HepG2 (cell line): Measurements from ENCODE around the gene MINDY3. TPM values are rescaled to one million over a fixed set of nuclear protein-coding genes. Genes with fewer than 3 reads are reported as not detected.

Experiments
- AGO1 ChIP-seq: fragments of 200-400 bp; formaldehyde crosslinking; IDR thresholded peaks from 2 replicates; pipeline ENCODE4 v1.6.1; 2017; ENCODE audit warnings: mild to moderate bottlenecking, low read depth, low read length, moderate library complexity; ENCODE audit not compliant: poor library complexity, severe bottlenecking
- KDM5A ChIP-seq: fragments of 200-600 bp; sonication (generic); IDR thresholded peaks from 2 replicates; pipeline ENCODE4 v1.7.0; 2018; ENCODE audit warnings: antibody characterized with exemption, mild to moderate bottlenecking, low read length, borderline replicate concordance
- KDM5B ChIP-seq: sonication (generic); formaldehyde crosslinking; IDR thresholded peaks from 2 replicates; pipeline ENCODE4 v1.4.0; 2020; ENCODE audit warnings: missing genetic modification reagents, mild to moderate bottlenecking, borderline replicate concordance
- NFIC ChIP-seq: IDR thresholded peaks from 2 replicates; pipeline ENCODE4 v1.6.1; 2012; ENCODE audit warnings: mild to moderate bottlenecking, low read length, inconsistent platforms
- NFKB2 ChIP-seq: sonication (generic); formaldehyde crosslinking; IDR thresholded peaks from 2 replicates; pipeline ENCODE4 v1.4.0; 2020; ENCODE audit warnings: missing genetic modification reagents, borderline replicate concordance
- PPARG ChIP-seq: conservative IDR thresholded peaks from 2 replicates; pipeline ENCODE4 v1.6.1; 2016; ENCODE audit warnings: missing biosample characterization, missing genetic modification reagents
- RARG ChIP-seq: sonication (generic); formaldehyde crosslinking; IDR thresholded peaks from 2 replicates; pipeline ENCODE4 v1.4.0; 2020; ENCODE audit warnings: low read depth, mild to moderate bottlenecking, missing genetic modification reagents
- SOX5 ChIP-seq: IDR thresholded peaks from 2 replicates; pipeline ENCODE4 v1.6.1; 2016; ENCODE audit warnings: borderline replicate concordance
- SP2 ChIP-seq: sonication (generic); formaldehyde crosslinking; IDR thresholded peaks from 2 replicates; pipeline ENCODE4 v1.5.1; 2020; ENCODE audit warnings: mild to moderate bottlenecking, missing genetic modification reagents
- TCF12 ChIP-seq, 2 experiments: fragments of 450-650 bp in 1 of 2; sonication (generic) in 1 of 2; formaldehyde crosslinking in 1 of 2; IDR thresholded peaks; 2 replicates each; pipeline versions ENCODE4 v1.6.1 to v1.8.0; 2017 to 2022; ENCODE audit warnings: antibody characterized with exemption in 1 of 2, mild to moderate bottlenecking in 1 of 2, missing genetic modification reagents in 1 of 2, moderate library complexity in 1 of 2
- ZNF136 ChIP-seq: sonication (generic); formaldehyde crosslinking; IDR thresholded peaks from 2 replicates; pipeline ENCODE4 v1.8.1; 2022; ENCODE audit warnings: low read depth, mild to moderate bottlenecking, moderate library complexity, missing genetic modification reagents
- ZNF230 ChIP-seq: sonication (generic); formaldehyde crosslinking; IDR thresholded peaks from 2 replicates; pipeline ENCODE4 v1.4.0; 2020; ENCODE audit warnings: mild to moderate bottlenecking, missing genetic modification reagents
- ZNF296 ChIP-seq: sonication (generic); formaldehyde crosslinking; conservative IDR thresholded peaks from 2 replicates; pipeline ENCODE4 v1.5.0; 2020; ENCODE audit warnings: mild to moderate bottlenecking, missing genetic modification reagents
- ZNF354B ChIP-seq: sonication (generic); formaldehyde crosslinking; IDR thresholded peaks from 2 replicates; pipeline ENCODE4 v1.8.0; 2022; ENCODE audit warnings: mild to moderate bottlenecking, missing genetic modification reagents
- ZNF572 ChIP-seq: sonication (generic); formaldehyde crosslinking; IDR thresholded peaks from 2 replicates; pipeline ENCODE4 v1.5.1; 2020; ENCODE audit warnings: mild to moderate bottlenecking, missing genetic modification reagents
- ZNF589 ChIP-seq: sonication (generic); formaldehyde crosslinking; conservative IDR thresholded peaks from 2 replicates; pipeline ENCODE4 v1.8.0; 2022; ENCODE audit warnings: mild to moderate bottlenecking, moderate library complexity, missing genetic modification reagents
- ZNF616 ChIP-seq: sonication (generic); formaldehyde crosslinking; IDR thresholded peaks from 2 replicates; pipeline ENCODE4 v1.5.0; 2020; ENCODE audit warnings: low read depth, mild to moderate bottlenecking, missing genetic modification reagents
- ZSCAN20 ChIP-seq: sonication (generic); formaldehyde crosslinking; IDR thresholded peaks from 2 replicates; pipeline ENCODE4 v1.4.0; 2020; ENCODE audit warnings: missing genetic modification reagents, mild to moderate bottlenecking, borderline replicate concordance
- polyA plus RNA-seq, 8 experiments: library from polyadenylated mRNA; depleted of rRNA in 3 of 8; stranded (reverse) in 7 of 8; unstranded in 1 of 8; fragments of >200 nt; fragmentation: Illumina TruSeq in 4 of 8; extraction: Trizol in 4 of 8; gene quantifications; 2 replicates each; pipeline versions ENCODE4 v1.2.1 to v1.2.3, GENCODE V29; 2011 to 2016; ENCODE audit warnings: low read depth in 4 of 8, missing spikeins in 1 of 8, mixed read lengths in 1 of 8; ENCODE audit not compliant: insufficient read depth in 1 of 8
- total RNA-seq, 5 experiments: library from RNA; depleted of rRNA; stranded (reverse); fragments of >200 nt; fragmentation: Illumina TruSeq; extraction: Trizol; gene quantifications; 2 replicates each; pipeline ENCODE4 v1.2.3, GENCODE V29; 2016; ENCODE audit warnings: low read depth in 1 of 5
- TF ChIP-seq, protein P1 (sequence below): sonication (generic); formaldehyde crosslinking; IDR thresholded peaks from 2 replicates; pipeline ENCODE4 v1.4.0; 2020; ENCODE audit warnings: missing genetic modification reagents
- TF ChIP-seq, protein P2 (sequence below): sonication (generic); formaldehyde crosslinking; IDR thresholded peaks from 2 replicates; pipeline ENCODE4 v1.4.0; 2020; ENCODE audit warnings: mild to moderate bottlenecking, missing genetic modification reagents
- TF ChIP-seq, protein P3 (sequence below): sonication (generic); formaldehyde crosslinking; IDR thresholded peaks from 2 replicates; pipeline ENCODE4 v1.8.0; 2022; ENCODE audit warnings: missing genetic modification reagents, mild to moderate bottlenecking, moderate library complexity, borderline replicate concordance
- TF ChIP-seq, protein P4 (sequence below): sonication (generic); formaldehyde crosslinking; IDR thresholded peaks from 2 replicates; pipeline ENCODE4 v1.4.0; 2020; ENCODE audit warnings: missing genetic modification reagents, mild to moderate bottlenecking, borderline replicate concordance

The MINDY3 gene
- total and polyA plus RNA-seq, 2 of the 13 experiments (the other 11 are each of a cell fraction or from before 2014, with no cell fraction given) = 6.4 to 17.5 TPM

DNA sequence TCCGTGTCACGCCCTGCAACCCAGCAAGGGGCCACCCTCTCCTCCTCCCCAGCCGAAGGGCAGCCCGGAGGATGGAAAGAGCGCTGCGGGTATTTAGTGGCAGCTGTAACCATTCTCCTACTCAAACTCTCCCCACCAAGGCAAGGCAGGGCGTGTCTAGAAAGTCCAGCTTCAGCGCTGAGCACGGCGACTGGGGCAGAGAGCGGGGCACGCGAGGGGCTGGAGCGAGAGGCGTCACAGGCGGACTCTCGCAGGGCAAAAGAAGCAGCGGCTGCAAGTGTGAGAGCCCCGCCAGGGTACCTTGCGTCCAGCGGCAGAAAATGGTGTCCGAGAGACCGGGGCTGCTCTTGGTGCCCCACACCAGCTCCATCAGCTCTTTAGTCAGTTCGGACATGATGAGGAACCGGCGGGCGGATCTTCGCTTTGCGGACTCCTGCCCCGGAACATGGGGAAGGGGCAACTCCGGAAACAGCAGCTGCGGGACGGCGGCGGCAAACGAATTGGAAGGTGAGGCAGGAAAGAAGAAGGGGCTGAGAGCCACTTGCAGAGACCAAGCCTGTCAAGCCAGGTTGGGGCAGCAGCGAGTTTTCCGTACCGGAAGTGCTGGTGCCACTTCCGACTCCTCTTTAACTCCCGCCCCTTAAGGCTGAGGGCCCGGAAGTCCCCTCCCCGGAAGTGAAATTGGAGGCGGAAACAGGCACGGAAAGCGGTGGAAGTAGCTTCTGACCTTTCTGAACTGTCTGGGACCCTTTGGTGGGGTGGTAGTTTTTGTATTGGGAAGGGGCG is at the start of gene MINDY3 (continued):
- TF ChIP-seq, protein P1, sequence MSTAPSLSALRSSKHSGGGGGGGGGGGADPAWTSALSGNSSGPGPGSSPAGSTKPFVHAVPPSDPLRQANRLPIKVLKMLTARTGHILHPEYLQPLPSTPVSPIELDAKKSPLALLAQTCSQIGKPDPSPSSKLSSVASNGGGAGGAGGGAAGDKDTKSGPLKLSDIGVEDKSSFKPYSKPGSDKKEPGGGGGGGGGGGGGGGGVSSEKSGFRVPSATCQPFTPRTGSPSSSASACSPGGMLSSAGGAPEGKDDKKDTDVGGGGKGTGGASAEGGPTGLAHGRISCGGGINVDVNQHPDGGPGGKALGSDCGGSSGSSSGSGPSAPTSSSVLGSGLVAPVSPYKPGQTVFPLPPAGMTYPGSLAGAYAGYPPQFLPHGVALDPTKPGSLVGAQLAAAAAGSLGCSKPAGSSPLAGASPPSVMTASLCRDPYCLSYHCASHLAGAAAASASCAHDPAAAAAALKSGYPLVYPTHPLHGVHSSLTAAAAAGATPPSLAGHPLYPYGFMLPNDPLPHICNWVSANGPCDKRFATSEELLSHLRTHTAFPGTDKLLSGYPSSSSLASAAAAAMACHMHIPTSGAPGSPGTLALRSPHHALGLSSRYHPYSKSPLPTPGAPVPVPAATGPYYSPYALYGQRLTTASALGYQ (CRISPR knock-in tag) = no peak
- TF ChIP-seq PPARG (no peak; the same call in 1 of the 2 replicates), ZNF589 (no peak), NFKB2 (CRISPR knock-in tag) (peak; percentile 78; the same call in 1 of the 2 replicates), SP2 (CRISPR knock-in tag) (peak; percentile 85), KDM5B (CRISPR knock-in tag) (peak; percentile 49), ZNF136 (CRISPR knock-in tag) (no peak), ZNF296 (CRISPR knock-in tag) (0 out of 2 replicates have a peak, but pooled peaks have one; percentile 62), AGO1 (peak; percentile 50), NFIC (no peak), ZNF354B (CRISPR knock-in tag) (no peak), ZNF230 (CRISPR knock-in tag) (no peak), RARG (CRISPR knock-in tag) (no peak), ZNF572 (no peak), SOX5 (CRISPR knock-in tag) (no peak), ZSCAN20 (CRISPR knock-in tag) (no peak), KDM5A (peak; percentile 79), TCF12 (IDR thresholded peaks at IDR 0.05) (no peak), TCF12 (CRISPR knock-in tag; IDR thresholded peaks at IDR 0.05) (0 out of 2 replicates have a peak, but pooled peaks have one; percentile 27), ZNF616 (CRISPR knock-in tag) (no peak)
- TF ChIP-seq, protein P2, sequence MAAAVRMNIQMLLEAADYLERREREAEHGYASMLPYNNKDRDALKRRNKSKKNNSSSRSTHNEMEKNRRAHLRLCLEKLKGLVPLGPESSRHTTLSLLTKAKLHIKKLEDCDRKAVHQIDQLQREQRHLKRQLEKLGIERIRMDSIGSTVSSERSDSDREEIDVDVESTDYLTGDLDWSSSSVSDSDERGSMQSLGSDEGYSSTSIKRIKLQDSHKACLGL = peak; percentile 32; the same call in 1 of the 2 replicates
- TF ChIP-seq, protein P3, sequence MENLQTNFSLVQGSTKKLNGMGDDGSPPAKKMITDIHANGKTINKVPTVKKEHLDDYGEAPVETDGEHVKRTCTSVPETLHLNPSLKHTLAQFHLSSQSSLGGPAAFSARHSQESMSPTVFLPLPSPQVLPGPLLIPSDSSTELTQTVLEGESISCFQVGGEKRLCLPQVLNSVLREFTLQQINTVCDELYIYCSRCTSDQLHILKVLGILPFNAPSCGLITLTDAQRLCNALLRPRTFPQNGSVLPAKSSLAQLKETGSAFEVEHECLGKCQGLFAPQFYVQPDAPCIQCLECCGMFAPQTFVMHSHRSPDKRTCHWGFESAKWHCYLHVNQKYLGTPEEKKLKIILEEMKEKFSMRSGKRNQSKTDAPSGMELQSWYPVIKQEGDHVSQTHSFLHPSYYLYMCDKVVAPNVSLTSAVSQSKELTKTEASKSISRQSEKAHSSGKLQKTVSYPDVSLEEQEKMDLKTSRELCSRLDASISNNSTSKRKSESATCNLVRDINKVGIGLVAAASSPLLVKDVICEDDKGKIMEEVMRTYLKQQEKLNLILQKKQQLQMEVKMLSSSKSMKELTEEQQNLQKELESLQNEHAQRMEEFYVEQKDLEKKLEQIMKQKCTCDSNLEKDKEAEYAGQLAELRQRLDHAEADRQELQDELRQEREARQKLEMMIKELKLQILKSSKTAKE (CRISPR knock-in tag) = no peak
- TF ChIP-seq, protein P4, sequence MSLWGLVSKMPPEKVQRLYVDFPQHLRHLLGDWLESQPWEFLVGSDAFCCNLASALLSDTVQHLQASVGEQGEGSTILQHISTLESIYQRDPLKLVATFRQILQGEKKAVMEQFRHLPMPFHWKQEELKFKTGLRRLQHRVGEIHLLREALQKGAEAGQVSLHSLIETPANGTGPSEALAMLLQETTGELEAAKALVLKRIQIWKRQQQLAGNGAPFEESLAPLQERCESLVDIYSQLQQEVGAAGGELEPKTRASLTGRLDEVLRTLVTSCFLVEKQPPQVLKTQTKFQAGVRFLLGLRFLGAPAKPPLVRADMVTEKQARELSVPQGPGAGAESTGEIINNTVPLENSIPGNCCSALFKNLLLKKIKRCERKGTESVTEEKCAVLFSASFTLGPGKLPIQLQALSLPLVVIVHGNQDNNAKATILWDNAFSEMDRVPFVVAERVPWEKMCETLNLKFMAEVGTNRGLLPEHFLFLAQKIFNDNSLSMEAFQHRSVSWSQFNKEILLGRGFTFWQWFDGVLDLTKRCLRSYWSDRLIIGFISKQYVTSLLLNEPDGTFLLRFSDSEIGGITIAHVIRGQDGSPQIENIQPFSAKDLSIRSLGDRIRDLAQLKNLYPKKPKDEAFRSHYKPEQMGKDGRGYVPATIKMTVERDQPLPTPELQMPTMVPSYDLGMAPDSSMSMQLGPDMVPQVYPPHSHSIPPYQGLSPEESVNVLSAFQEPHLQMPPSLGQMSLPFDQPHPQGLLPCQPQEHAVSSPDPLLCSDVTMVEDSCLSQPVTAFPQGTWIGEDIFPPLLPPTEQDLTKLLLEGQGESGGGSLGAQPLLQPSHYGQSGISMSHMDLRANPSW = peak; percentile 68; the same call in 1 of the 2 replicates
